Measurements from ENCODE around the gene GNAT1. TPM values are rescaled to one million over a fixed set of nuclear protein-coding genes. Genes with fewer than 3 reads are reported as not detected.
A peak's percentile ranks its signal among the peaks of the same experiment; 100 is the strongest.

The GNAT1 gene
- total and polyA plus RNA-seq, 2 of the 13 experiments (the other 11 are each of a cell fraction or from before 2014, with no cell fraction given), result 0.15 TPM; not detected in 1

DNA sequence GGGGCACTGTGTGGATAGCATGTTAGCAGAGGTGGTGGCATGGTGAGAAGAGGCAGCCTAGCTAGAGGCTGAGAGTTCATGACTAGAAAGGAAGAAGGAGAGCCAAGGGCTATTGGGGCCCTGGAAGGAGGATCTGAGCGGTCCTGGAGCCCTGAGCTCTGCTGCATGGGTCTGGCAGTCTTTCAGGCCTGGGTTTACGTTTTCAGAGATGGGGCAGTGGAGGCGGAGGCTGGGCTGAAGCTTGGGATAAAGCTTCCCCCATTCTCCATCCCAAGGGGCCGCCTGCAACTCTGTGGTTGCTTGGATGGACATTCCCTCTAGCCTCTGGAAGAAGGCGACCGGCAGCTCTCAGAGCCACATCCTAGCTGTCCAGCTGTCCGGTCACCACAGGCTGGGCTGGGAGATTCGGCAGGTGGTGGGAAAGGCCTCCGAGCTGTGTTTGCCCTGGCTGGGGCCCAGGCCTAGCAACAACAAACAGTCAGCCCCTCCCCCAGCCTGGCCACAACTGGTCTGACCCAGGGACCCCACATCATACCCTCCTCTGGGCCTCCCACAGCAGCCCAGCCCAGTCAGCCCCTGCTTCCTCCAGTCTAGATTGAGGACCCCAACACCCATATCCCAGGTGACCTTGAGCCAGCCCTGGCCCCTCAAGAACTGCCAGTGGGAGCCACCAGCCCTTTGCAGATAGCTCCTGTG lies 11.9 kb downstream of the GNAT1 start (continued):
- TF ChIP-seq, protein P1, sequence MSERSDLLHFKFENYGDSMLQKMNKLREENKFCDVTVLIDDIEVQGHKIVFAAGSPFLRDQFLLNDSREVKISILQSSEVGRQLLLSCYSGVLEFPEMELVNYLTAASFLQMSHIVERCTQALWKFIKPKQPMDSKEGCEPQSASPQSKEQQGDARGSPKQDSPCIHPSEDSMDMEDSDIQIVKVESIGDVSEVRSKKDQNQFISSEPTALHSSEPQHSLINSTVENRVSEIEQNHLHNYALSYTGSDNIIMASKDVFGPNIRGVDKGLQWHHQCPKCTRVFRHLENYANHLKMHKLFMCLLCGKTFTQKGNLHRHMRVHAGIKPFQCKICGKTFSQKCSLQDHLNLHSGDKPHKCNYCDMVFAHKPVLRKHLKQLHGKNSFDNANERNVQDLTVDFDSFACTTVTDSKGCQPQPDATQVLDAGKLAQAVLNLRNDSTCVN (CRISPR knock-in tag; IDR thresholded peaks at IDR 0.05; ENCODE audit: borderline replicate concordance), result peak; percentile 74; the same call in 1 of the 2 replicates
- TF ChIP-seq ZNF766 (CRISPR knock-in tag; IDR thresholded peaks at IDR 0.05; ENCODE audit: borderline replicate concordance), result no peak
- TF ChIP-seq, protein P2, sequence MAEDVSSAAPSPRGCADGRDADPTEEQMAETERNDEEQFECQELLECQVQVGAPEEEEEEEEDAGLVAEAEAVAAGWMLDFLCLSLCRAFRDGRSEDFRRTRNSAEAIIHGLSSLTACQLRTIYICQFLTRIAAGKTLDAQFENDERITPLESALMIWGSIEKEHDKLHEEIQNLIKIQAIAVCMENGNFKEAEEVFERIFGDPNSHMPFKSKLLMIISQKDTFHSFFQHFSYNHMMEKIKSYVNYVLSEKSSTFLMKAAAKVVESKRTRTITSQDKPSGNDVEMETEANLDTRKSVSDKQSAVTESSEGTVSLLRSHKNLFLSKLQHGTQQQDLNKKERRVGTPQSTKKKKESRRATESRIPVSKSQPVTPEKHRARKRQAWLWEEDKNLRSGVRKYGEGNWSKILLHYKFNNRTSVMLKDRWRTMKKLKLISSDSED (CRISPR knock-in tag; IDR thresholded peaks at IDR 0.05), result no peak
- peak; percentile 80 for TF ChIP-seq ZBTB7A (CRISPR knock-in tag; IDR thresholded peaks at IDR 0.05)
- TF ChIP-seq ZNF446 (CRISPR knock-in tag; IDR thresholded peaks at IDR 0.05), result no peak
- no peak for TF ChIP-seq ATAD3A (CRISPR knock-in tag; IDR thresholded peaks at IDR 0.05)
- TF ChIP-seq ZFAT (CRISPR knock-in tag; conservative IDR thresholded peaks at IDR 0.05), result no peak
- TF ChIP-seq, protein P3, sequence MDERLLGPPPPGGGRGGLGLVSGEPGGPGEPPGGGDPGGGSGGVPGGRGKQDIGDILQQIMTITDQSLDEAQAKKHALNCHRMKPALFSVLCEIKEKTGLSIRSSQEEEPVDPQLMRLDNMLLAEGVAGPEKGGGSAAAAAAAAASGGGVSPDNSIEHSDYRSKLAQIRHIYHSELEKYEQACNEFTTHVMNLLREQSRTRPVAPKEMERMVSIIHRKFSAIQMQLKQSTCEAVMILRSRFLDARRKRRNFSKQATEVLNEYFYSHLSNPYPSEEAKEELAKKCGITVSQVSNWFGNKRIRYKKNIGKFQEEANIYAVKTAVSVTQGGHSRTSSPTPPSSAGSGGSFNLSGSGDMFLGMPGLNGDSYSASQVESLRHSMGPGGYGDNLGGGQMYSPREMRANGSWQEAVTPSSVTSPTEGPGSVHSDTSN (CRISPR knock-in tag; IDR thresholded peaks at IDR 0.05), result no peak
- TF ChIP-seq, protein P4, sequence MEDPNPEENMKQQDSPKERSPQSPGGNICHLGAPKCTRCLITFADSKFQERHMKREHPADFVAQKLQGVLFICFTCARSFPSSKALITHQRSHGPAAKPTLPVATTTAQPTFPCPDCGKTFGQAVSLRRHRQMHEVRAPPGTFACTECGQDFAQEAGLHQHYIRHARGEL (CRISPR knock-in tag; IDR thresholded peaks at IDR 0.05), result no peak
- 0 out of 2 replicates have a peak, but pooled peaks have one; percentile 29 for TF ChIP-seq CHD2 (IDR thresholded peaks at IDR 0.05; ENCODE audit: low read depth, low read length)
- TF ChIP-seq ZSCAN30 (CRISPR knock-in tag; IDR thresholded peaks at IDR 0.05), result no peak
- no peak for TF ChIP-seq ZC3H13 (CRISPR knock-in tag; IDR thresholded peaks at IDR 0.05)
- TF ChIP-seq ZKSCAN1 (IDR thresholded peaks at IDR 0.05; ENCODE audit: low read length), result no peak
- TF ChIP-seq ZMAT3 (CRISPR knock-in tag; conservative IDR thresholded peaks at IDR 0.05), result no peak
- no peak; the same call in 1 of the 2 replicates for TF ChIP-seq RFX3 (CRISPR knock-in tag; IDR thresholded peaks at IDR 0.05)
- no peak for TF ChIP-seq ZNF775 (CRISPR knock-in tag; IDR thresholded peaks at IDR 0.05; ENCODE audit: borderline replicate concordance)
- no peak for TF ChIP-seq PLRG1 (conservative IDR thresholded peaks at IDR 0.05)
- TF ChIP-seq ZNF777 (CRISPR knock-in tag; IDR thresholded peaks at IDR 0.05), result no peak
- TF ChIP-seq BCL6 (CRISPR knock-in tag; IDR thresholded peaks at IDR 0.05), result peak; percentile 62
- TF ChIP-seq ZFP36L1 (CRISPR knock-in tag; IDR thresholded peaks at IDR 0.05), result peak; percentile 71; the same call in 1 of the 2 replicates
- no peak for TF ChIP-seq ONECUT2 (CRISPR knock-in tag; IDR thresholded peaks at IDR 0.05)
- no peak for TF ChIP-seq ASH2L (IDR thresholded peaks at IDR 0.05; ENCODE audit: insufficient read length, low read depth, low read length)
- TF ChIP-seq SMAD3 (CRISPR knock-in tag; IDR thresholded peaks at IDR 0.05), result no peak
- TF ChIP-seq, protein P5, sequence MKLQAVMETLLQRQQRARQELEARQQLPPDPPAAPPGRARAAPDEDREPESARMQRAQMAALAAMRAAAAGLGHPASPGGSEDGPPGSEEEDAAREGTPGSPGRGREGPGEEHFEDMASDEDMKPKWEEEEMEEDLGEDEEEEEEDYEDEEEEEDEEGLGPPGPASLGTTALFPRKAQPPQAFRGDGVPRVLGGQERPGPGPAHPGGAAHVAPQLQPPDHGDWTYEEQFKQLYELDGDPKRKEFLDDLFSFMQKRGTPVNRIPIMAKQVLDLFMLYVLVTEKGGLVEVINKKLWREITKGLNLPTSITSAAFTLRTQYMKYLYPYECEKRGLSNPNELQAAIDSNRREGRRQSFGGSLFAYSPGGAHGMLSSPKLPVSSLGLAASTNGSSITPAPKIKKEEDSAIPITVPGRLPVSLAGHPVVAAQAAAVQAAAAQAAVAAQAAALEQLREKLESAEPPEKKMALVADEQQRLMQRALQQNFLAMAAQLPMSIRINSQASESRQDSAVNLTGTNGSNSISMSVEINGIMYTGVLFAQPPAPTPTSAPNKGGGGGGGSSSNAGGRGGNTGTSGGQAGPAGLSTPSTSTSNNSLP (IDR thresholded peaks at IDR 0.05; ENCODE audit: low read depth, low read length), result no peak
- TF ChIP-seq, protein P6, sequence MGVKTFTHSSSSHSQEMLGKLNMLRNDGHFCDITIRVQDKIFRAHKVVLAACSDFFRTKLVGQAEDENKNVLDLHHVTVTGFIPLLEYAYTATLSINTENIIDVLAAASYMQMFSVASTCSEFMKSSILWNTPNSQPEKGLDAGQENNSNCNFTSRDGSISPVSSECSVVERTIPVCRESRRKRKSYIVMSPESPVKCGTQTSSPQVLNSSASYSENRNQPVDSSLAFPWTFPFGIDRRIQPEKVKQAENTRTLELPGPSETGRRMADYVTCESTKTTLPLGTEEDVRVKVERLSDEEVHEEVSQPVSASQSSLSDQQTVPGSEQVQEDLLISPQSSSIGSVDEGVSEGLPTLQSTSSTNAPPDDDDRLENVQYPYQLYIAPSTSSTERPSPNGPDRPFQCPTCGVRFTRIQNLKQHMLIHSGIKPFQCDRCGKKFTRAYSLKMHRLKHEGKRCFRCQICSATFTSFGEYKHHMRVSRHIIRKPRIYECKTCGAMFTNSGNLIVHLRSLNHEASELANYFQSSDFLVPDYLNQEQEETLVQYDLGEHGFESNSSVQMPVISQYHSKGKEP (CRISPR knock-in tag; IDR thresholded peaks at IDR 0.05), result no peak

Measured in HepG2 (cell line).